ENCODE data around the gene RPRD1B. TPM values are rescaled to one million over a fixed set of nuclear protein-coding genes. Genes with fewer than 3 reads are reported as not detected.
A peak's percentile ranks its signal among the peaks of the same experiment; 100 is the strongest.

RPRD1B gene
- total RNA-seq, 4 donors from 2014 or later, result 15.2 to 25.9 (median 23.6) TPM

DNA sequence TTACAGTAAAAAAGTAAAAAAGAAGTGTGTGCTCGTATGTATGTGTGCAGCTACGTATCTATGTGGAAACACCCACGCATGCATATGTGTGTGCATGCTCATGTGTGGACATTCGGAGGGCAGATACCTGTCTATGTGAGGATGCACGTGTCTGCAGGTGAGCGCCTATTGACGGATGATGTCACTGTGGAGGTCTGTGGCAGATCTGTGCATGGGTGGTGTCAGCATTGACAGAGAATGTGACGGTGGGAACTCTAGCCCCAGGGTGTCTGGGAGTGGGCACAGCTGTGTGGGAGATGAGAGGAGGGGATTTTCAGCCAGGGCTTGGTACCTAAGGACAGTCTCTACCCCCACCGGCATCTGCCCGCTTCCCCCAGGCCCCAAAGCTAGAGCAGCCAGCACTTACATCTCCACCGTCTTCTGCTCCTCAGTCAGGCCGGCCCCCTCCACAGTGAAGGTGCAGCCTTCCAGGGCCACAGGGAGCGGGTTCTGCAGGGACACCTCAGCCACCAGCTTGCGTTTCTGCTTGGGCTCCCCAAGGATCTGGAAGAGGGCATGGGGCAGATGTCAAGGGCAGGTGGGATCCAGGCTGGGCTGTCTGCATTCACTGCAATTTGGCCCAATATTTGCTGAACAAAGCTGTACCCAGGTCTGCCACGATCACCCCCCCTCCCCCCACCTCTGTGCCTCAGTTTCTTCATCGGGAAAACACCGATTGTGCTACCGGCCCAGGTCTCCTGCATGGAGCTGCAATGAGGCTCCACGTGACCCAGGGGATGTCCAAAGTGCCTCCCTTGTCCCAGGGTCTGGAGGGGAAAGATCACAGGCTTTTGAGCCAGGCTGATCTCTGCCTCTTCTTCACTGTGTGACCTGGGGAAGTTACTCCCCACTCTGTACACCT is 97.4 kb downstream of the RPRD1B start:
- no peak overlapping the region for H3K27ac ChIP-seq
- H3K4me1 ChIP-seq, result peaks cover 6 to 34% (median 12%) of the 10 kb centered on the region in 3 donors
- WGBS, 2 donors, result 80 to 87% methylated on average over 6 to 14 of the region's 19 CpGs
- no peak for DNase-seq
- intact Hi-C loops (cut with DNase I), result no loop called here
- H3K36me3 ChIP-seq, result peaks cover 0 to 24% (median 0%) of the 10 kb centered on the region in 3 donors
- H3K4me3 ChIP-seq, result no peak overlapping the region
- TF ChIP-seq, protein P1, sequence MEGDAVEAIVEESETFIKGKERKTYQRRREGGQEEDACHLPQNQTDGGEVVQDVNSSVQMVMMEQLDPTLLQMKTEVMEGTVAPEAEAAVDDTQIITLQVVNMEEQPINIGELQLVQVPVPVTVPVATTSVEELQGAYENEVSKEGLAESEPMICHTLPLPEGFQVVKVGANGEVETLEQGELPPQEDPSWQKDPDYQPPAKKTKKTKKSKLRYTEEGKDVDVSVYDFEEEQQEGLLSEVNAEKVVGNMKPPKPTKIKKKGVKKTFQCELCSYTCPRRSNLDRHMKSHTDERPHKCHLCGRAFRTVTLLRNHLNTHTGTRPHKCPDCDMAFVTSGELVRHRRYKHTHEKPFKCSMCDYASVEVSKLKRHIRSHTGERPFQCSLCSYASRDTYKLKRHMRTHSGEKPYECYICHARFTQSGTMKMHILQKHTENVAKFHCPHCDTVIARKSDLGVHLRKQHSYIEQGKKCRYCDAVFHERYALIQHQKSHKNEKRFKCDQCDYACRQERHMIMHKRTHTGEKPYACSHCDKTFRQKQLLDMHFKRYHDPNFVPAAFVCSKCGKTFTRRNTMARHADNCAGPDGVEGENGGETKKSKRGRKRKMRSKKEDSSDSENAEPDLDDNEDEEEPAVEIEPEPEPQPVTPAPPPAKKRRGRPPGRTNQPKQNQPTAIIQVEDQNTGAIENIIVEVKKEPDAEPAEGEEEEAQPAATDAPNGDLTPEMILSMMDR (IDR thresholded peaks at IDR 0.05), result no peak
- TF ChIP-seq POLR2A (IDR thresholded peaks at IDR 0.05), result no peak
- peaks cover 0 to 7% (median 0%) of the 10 kb centered on the region in 4 donors for H3K27me3 ChIP-seq
- no peaks in the 10 kb centered on the region for H3K9me3 ChIP-seq

DNA sequence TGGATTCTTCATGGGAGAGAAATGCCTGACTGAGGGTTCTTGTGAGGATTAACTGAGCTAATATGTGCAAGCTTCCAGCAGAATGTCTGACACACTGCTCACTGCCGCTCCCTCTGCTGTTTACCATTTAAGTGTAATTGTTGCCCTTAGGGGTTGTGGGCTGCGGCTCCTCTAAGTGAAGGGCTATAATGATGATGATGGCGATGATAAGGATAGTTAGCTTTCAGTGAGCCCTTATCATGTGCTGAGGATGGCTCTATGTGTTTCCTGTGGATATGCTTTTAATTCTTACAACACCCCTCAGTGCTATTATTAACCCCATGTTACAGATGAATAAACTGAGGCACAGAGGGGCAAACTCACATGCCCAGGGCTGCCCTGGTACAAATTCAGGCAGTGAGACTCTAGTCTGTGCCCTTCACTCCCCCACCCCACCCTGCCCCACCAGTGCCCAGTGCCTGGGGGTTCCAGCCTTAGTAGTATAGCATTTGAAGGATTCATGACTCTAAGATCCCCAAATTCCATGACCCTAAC is 98.1 kb downstream of the RPRD1B start:
- peak overlapping the region in 1 of 4 donors; percentile 9 for H3K27ac ChIP-seq
- H3K36me3 ChIP-seq, result peaks cover 0 to 24% (median 0%) of the 10 kb centered on the region in 3 donors
- no peak for TF ChIP-seq POLR2A (IDR thresholded peaks at IDR 0.05)
- TF ChIP-seq, protein P1 (IDR thresholded peaks at IDR 0.05), result no peak
- H3K4me1 ChIP-seq, result peaks cover 5 to 27% (median 5%) of the 10 kb centered on the region in 3 donors
- WGBS, 2 donors, result 48 to 66% methylated on average over 2 of the region's 3 CpGs
- intact Hi-C loops (cut with DNase I), result no loop called here
- H3K4me3 ChIP-seq, result no peak overlapping the region
- no peaks in the 10 kb centered on the region for H3K9me3 ChIP-seq
- no peak for DNase-seq
- peaks cover 0 to 7% (median 0%) of the 10 kb centered on the region in 4 donors for H3K27me3 ChIP-seq

DNA sequence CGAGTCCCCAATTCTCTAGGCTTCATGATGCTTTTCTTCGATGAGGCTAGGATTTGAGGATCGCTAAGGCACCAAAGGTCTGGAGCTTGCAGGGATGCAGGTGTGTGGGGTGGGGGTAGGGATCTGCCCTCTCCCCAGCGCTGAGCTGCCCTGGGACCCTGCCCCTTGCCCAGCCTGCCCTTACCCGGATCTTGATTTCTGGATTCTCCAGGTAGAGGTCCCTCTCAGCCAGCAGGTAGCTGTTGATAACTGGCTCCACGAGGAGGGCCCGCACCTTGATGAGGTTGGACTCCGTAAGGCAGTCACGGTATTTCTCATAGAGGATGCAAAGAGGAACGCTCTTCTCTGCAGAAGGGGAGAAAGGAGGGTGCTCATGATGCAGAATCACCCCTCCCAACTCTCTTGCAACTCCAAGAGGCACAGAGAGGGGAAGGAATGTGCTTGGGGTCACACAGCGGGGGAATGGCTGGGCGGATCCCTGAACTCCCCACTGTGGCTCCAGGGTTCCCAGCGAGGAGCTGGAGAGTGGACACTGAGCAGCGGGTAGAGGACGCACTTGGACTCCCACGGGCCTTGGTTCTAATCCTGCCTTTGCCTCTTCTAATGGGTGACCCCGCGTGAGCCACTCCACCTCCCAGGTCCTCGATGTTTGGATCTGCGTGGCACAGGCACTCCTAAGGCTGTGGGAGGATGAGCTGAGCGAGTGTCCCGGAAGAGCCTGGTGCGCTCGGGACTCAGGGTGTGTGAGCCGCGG is 98.8 kb downstream of the RPRD1B start:
- no peak overlapping the region for H3K4me3 ChIP-seq
- H3K27me3 ChIP-seq, result peaks cover 0 to 7% (median 0%) of the 10 kb centered on the region in 4 donors
- peak overlapping the region in 1 of 4 donors; percentile 9 for H3K27ac ChIP-seq
- TF ChIP-seq POLR2A (IDR thresholded peaks at IDR 0.05), result no peak
- TF ChIP-seq, protein P1 (IDR thresholded peaks at IDR 0.05), result no peak
- 71 to 88% methylated on average over 7 to 11 of the region's 26 CpGs for WGBS, 2 donors
- H3K9me3 ChIP-seq, result no peaks in the 10 kb centered on the region
- intact Hi-C loops (cut with DNase I), result no loop called here
- H3K36me3 ChIP-seq, result peaks cover 0 to 27% (median 0%) of the 10 kb centered on the region in 3 donors
- H3K4me1 ChIP-seq, result peaks cover 0 to 20% (median 0%) of the 10 kb centered on the region in 3 donors
- no peak for DNase-seq

DNA sequence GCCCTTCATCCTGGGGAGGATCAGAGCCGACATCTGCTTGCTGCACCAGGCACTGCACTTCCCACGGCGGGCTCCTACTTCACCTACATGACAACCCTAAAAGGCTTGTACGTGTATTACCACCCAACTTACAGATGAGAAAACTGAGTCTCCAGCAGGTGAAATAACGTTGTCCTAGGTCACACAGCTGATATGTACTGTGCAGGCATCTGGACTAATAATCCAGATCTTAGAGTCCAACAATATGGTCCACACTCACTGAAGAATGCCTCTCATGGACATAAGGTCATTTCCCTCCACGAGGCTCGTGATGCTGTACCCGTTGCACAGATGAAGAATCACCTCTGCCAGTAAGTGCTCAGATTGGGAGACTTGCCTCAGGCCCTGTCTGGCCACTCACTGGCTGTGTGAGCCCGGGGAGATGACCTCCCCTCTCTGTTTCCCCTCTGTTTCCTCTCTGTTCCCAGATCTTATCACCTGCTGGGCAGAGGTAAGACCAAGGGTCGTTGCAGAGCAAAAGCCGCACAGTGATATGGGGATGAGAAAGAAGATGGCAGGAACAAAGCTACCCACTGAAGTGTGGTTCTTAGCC is 99.5 kb downstream of the RPRD1B start:
- TF ChIP-seq POLR2A (IDR thresholded peaks at IDR 0.05), result no peak
- TF ChIP-seq, protein P1 (IDR thresholded peaks at IDR 0.05), result no peak
- H3K27me3 ChIP-seq, result peaks cover 0 to 9% (median 0%) of the 10 kb centered on the region in 4 donors
- H3K36me3 ChIP-seq, result peaks cover 0 to 33% (median 0%) of the 10 kb centered on the region in 3 donors
- intact Hi-C loops (cut with DNase I), result no loop called here
- no peaks in the 10 kb centered on the region for H3K9me3 ChIP-seq
- no peak overlapping the region for H3K4me3 ChIP-seq
- H3K4me1 ChIP-seq, result peaks cover 0 to 14% (median 0%) of the 10 kb centered on the region in 3 donors
- no peak for DNase-seq
- 66 to 75% methylated on average over 5 to 6 of the region's 11 CpGs for WGBS, 2 donors
- H3K27ac ChIP-seq, result no peak overlapping the region

Measured in esophagus squamous epithelium (tissue), 5 donors.